HFFc6 (cell line): ENCODE measurements around the gene MYRF. TPM values are rescaled to one million over a fixed set of nuclear protein-coding genes. Genes with fewer than 3 reads are reported as not detected.

Source experiments
- DNase-seq: peaks from one replicate; pipeline ENCODE4 v3.0.0-alpha.2; 2018
- H3K27ac Mint-ChIP-seq: 2 replicates; pipeline ENCODE4 v1.8.0; 2020; ENCODE audit warnings: mild to moderate bottlenecking, mixed read lengths
- H3K27me3 Mint-ChIP-seq: 2 replicates; pipeline ENCODE4 v1.8.0; 2021; ENCODE audit warnings: mild to moderate bottlenecking, moderate library complexity, mixed read lengths; ENCODE audit not compliant: insufficient read depth
- H3K36me3 Mint-ChIP-seq: 2 replicates; pipeline ENCODE4 v1.8.0; 2021; ENCODE audit warnings: low read depth, mixed read lengths
- H3K4me1 Mint-ChIP-seq: 2 replicates; pipeline ENCODE4 v1.8.0; 2020; ENCODE audit warnings: low read depth, mixed read lengths
- H3K4me3 Mint-ChIP-seq: 2 replicates; pipeline ENCODE4 v1.8.0; 2020; ENCODE audit warnings: mild to moderate bottlenecking, moderate library complexity, mixed read lengths
- H3K9me3 Mint-ChIP-seq: 2 replicates; pipeline ENCODE4 v1.8.0; 2020; ENCODE audit warnings: mild to moderate bottlenecking, mixed read lengths
- CTCF ChIP-seq: fragments of 200-600 bp; sonication (generic); IDR thresholded peaks from 2 replicates; pipeline ENCODE4 v1.5.0; 2021; ENCODE audit warnings: antibody characterized with exemption, mild to moderate bottlenecking
- long read RNA-seq: library from polyadenylated mRNA; unstranded; transcript quantifications from one replicate; pipeline ENCODE4 v2.0.0, GENCODE V29; 2019
- total RNA-seq, 6 experiments: library from RNA; stranded (reverse); fragmentation: NEBNext Ultra II Directional; extraction: Animal tissue kit (Norgen Biotek cat#: 25700); gene quantifications; 2 replicates in 1 of 6; 3 replicates in 5 of 6; pipeline ENCODE4 v1.2.3, GENCODE V29; 2021

Gene MYRF
- total RNA-seq: under 1 TPM; 0.24 to 0.67 (median 0.53) TPM
- long read RNA-seq: 0 reads

- DNase-seq: peak; percentile 5
- H3K4me1 Mint-ChIP-seq: peaks cover 13% of the 10 kb centered on the region
- H3K27ac Mint-ChIP-seq: no peak within 1 kb of the TSS
- H3K4me3 Mint-ChIP-seq: peak within 1 kb of the TSS; percentile 66
- peaks cover 4% of the 10 kb centered on the region for H3K27me3 Mint-ChIP-seq
- no peaks in the 10 kb centered on the region for H3K9me3 Mint-ChIP-seq
- no peaks in the 10 kb centered on the region for H3K36me3 Mint-ChIP-seq
- peak; percentile 68 for TF ChIP-seq CTCF
Observed at GRCh38 chr11:61752117-61752924, at the start of gene MYRF. TSS of gene MYRF (plus strand) at chr11:61752636. CDS start at chr11:61752745, 109 bp downstream.

GRCh38 chr11:61702701-61703312 is 49.6 kb upstream of the MYRF start:
- no peak for TF ChIP-seq CTCF
- DNase-seq: no peak
- Mint-ChIP-seq H3K27me3 (peaks cover 1% of the 10 kb centered on the region), H3K27ac (no peak overlapping the region), H3K36me3 (no peaks in the 10 kb centered on the region), H3K4me1 (peaks cover 15% of the 10 kb centered on the region), H3K9me3 (no peaks in the 10 kb centered on the region), H3K4me3 (no peak overlapping the region)

GRCh38 chr11:61704838-61705237 is 47.6 kb upstream of the MYRF start:
- peaks cover 14% of the 10 kb centered on the region for H3K4me1 Mint-ChIP-seq
- no peaks in the 10 kb centered on the region for H3K9me3 Mint-ChIP-seq
- no peak for DNase-seq
- no peaks in the 10 kb centered on the region for H3K36me3 Mint-ChIP-seq
- no peak overlapping the region for H3K4me3 Mint-ChIP-seq
- no peak for TF ChIP-seq CTCF
- H3K27me3 Mint-ChIP-seq: peaks cover 3% of the 10 kb centered on the region
- H3K27ac Mint-ChIP-seq: no peak overlapping the region

- Mint-ChIP-seq H3K4me1 (no peaks in the 10 kb centered on the region), H3K27ac (no peak overlapping the region), H3K4me3 (no peak overlapping the region), H3K27me3 (peaks cover 6% of the 10 kb centered on the region), H3K9me3 (no peaks in the 10 kb centered on the region), H3K36me3 (no peaks in the 10 kb centered on the region)
- no peak for TF ChIP-seq CTCF
- DNase-seq: no peak
Observed at GRCh38 chr11:61706452-61707400, 45.7 kb upstream of the MYRF start.

- H3K4me3 Mint-ChIP-seq: no peak overlapping the region
- H3K27me3 Mint-ChIP-seq: peaks cover 6% of the 10 kb centered on the region
- no peak overlapping the region for H3K27ac Mint-ChIP-seq
- H3K36me3 Mint-ChIP-seq: no peaks in the 10 kb centered on the region
- H3K9me3 Mint-ChIP-seq: no peaks in the 10 kb centered on the region
- no peak for TF ChIP-seq CTCF
- DNase-seq: no peak
- H3K4me1 Mint-ChIP-seq: no peaks in the 10 kb centered on the region
Observed at GRCh38 chr11:61707574-61707973, 44.9 kb upstream of the MYRF start.
